ENCODE measurements around the gene COA1.
"Not testable (repeated sequence)": the region's sequence is repeated elsewhere in the genome, so short reads cannot be mapped to it uniquely, and the experiment has no call there.

Gene COA1

DNA sequence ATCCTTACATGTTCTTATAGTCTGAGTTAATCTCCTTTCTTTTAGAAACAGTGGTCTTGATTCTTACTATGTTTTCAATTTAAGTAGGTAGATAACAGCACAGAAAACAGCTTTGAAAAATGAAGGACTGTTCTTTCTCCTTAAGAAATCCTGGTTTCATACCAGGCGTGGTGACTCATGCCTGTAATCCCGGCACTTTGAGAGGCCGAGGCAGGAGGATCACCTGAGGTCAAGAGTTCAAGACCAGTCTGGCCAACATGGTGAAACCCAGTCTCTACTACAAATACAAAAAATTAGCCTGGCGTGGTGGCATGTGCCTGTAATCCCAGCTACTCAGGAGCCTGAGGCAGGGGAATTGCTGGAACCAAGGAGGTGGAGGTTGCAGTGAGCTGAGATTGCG is 132.9 kb downstream of the COA1 start:
- DNase-seq (ENCODE audit: low read depth in 1 of 2, low spot score in 1 of 2), result not testable (repeated sequence)

DNA sequence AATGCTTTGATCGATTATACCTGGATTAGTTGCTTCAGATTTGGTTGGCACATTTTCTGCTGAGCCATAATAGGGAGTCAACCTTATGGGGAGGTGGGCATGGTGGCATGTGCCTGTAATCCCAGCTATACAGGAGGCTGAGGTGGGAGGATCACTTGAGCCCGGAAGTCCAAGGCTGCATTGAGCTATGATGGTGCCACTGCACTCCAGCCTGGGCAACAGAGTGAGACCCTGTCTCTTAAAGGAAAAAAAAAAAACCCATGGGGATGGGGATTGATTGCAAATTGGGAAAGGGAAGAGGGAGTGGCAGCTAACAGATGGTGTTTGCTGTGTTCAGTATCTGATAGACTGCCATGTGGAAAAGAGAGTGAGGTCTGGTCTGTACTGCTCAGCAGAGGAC is 135.3 kb downstream of the COA1 start:
- DNase-seq (ENCODE audit: low read depth in 1 of 2, low spot score in 1 of 2), result no peak

- DNase-seq (ENCODE audit: low read depth in 1 of 2, low spot score in 1 of 2), result no peak
Observed at GRCh38 chr7:43593010-43593409, 136.3 kb downstream of the COA1 start.

DNA sequence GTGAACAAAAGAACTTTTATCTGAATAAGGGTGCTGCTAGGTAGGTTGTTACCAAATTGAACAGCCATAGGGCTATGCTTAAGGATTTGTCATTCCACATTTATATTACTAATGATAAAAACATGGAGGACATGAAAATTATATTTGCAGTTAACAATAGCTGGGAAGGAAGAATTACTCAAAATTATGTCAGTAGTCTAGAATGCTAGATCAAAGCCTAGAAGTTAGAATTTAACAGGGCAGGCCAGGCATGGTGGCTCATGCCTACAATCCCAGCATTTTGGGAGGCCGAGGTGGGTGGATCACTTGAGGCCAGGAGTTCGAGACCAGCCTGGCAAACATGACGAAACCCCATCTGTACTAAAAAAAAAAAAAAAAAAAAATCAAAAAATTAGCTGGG is 137.0 kb downstream of the COA1 start:
- DNase-seq (ENCODE audit: low read depth in 1 of 2, low spot score in 1 of 2), result no peak

DNA sequence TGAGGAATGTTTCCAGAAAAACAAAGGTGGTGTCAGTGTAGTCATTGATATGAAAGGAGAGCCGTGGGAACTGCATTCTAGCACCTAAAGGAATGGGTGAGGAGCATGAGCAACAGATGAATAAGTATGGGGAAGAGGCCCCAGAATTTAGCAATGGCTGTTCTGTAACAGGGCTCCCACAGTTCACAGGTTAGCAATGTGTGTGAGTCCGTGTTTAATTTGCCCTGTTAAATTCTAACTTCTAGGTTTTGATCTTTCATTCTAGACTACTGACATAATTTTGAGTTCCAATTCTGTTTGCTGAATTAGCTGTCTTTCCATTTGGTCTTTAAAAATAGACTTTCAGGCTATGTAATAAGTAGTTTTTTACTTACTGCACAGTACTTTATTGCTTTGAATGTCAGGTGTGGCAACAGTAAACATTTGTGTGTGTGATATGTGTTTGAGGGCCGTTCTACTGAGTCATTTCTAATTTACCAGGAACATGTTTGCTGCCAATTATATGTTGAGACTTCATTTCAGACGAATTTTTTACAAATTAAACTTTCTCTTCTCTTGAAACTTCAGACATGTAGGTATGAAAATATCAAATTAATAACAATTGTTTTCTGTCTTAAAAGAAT is 137.7 kb downstream of the COA1 start:
- no peak for DNase-seq (ENCODE audit: low read depth in 1 of 2, low spot score in 1 of 2)

DNA sequence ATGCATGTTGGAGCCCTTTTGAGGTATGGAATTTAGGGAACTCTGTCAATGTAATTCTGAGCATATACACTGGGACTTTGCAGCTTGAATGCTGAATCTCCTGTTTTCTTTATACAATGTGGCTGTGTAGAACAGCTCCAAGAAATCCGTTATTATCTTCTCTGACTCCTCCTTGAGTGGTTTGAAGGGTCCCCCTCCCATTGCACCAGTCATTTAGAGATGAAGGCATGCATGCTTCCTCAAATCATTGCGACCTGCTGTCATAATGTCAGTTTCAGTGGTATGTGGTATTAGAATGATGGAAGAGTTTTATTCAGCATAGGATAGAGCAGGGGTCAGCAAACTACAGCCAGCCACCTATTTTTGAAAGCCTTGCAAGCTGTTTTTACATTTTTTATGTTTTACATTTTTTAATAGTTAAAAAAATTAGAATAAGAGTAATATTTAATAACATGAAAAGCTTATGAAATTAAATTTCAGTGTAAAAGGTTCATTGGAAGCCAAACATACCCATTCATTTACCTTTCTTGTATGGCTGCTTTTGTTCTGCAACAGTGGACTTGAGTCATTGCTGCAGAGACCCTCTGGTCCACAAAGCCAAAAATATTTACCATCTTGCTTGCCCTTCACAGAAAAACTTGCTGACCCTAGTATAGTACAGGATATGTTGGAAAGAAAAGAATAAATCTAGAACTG is 138.3 kb downstream of the COA1 start:
- DNase-seq (ENCODE audit: low read depth in 1 of 2, low spot score in 1 of 2), result peak in 1 of 2 donors; percentile 39

DNA sequence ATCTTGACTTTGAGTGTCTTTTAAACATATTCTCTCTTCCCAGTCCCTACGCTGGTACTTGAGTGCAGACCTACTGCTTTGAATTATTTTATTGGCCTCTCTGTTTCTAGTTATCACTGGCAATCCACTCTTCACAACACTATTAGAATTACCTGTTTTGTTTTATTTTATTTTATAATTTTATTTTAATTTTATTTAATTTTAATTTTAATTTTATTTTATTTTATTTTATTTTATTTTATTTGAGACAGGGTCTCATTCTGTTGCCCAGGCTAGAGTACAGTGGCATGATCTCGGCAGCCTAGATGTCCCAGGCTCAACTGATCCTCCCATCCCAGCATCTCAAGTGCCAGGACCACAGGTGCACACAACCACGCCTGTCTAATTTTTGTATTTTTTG is 139.6 kb downstream of the COA1 start:
- no peak for DNase-seq (ENCODE audit: low read depth in 1 of 2, low spot score in 1 of 2)
